HG02885 (cell line): ENCODE measurements around the gene SORCS1.
A peak's percentile ranks its signal among the peaks of the same experiment; 100 is the strongest.

Experiments
- ATAC-seq: cut with Tn5 transposase; IDR thresholded peaks from one replicate; pipeline ENCODE4 v1.9.1; 2021; ENCODE audit warnings: mild to moderate bottlenecking; ENCODE audit not compliant: unreplicated experiment, poor library complexity

SORCS1 gene

DNA sequence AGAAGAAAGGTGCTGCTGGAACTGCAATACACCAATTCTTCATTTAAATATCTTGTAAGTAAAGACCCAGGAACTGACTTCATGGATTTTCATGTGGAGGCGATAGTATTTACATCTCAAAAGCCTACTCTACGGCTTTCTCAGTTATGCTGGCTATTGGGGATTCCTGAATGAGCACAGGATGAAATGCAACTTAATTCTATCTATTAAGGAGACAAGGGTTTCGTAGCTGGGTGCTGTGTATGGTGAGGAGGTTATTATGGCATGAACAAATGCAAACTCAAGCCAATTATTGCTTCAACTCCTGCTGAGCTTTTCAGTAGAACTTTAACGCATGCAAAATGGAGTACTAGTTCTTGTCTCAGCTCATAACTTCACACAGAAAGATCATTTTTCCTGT, 251.2 kb downstream of the SORCS1 start:
- ATAC-seq = no peak

DNA sequence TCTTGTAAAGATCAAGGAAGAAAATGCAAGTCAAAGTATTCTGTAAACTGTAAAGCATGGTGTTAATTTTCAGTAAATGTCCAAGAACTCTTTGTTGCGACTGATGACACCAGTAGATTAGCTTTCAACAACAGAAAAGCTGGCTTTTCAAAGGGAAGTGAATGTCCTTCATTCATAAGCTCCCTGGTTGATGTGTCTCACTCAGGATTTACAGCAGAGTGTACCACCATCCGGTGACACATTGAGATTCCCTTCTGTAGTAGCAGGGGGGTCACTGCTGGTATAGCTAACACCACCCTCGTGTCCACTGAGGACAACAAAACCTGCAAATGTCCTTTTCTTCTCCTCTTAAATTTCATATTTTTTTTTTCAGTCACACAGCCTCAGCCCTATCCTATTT, 253.4 kb downstream of the SORCS1 start:
- ATAC-seq = no peak

DNA sequence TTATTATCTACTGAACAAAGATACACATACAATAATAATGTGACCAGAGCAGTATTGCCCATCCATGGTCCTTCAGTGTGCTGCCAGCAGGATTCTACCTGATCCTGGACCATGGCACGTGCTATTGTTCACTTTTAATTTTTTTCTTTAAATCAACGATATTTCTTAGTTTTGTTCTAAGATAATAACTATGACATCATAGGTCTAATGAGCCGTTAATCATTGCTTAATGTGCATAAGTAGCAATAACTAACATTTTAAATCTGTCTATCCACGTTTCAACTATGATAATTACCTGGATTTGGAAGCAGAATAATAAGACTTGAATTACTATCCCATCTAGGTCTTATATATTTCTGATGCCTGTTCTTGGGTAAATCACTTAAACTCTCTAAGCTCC, 253.8 kb downstream of the SORCS1 start:
- no peak for ATAC-seq

DNA sequence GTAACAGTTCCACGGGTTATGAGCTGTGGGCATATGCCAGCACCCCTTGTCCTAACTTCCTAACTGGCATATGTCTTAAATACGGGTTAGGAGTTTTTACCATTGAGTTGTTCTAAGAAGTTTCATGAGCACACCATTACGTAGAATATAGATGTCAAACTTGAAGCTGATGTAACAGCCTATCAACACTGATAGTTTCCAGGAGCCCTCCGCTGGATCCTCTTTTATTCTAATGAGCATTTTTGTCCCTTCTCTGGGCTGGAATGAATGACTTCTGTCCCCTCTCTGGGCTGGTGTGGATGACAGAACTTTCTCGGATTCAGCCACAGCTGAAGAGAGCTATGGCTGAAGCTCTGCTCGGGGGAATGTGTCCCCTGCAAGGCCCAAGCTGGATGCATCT, 256.3 kb downstream of the SORCS1 start:
- no peak for ATAC-seq

DNA sequence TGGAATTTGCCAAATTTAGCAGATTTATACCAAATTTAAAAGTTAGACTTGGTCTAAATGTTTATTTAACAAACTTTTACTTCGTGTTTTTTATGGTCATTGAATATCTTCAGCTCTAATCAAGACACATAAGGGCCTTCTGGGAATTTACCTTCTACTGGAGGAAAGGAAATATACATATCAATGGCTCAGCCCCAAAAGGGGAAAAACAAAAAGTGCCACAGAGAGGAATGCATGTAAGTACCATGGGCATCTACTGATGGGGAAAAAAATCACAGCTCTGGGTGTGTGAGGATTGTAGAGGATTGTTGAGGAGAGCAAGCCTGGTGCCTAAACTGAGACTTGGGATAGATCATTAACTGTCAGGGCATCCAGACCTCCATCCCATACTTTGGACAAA, 260.3 kb downstream of the SORCS1 start:
- ATAC-seq = no peak

DNA sequence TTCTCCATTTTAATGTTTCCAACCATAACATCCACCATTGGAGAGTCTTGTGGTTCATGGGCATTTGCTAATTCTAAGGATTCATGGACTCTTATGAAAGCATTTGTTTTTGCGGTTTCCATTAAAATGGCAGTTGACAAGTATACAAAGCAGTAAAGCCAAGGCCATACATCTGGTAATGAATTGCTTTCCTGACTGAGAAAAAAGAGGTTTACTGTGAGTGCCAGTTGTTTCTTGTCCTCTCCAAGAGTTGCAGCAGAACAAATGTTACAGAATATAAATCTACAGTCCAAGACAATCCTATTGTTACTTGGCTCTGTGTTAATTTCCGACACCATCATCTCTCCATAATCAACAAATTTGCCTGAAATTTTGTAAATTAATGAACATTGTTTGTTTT, 261.3 kb downstream of the SORCS1 start:
- no peak for ATAC-seq

DNA sequence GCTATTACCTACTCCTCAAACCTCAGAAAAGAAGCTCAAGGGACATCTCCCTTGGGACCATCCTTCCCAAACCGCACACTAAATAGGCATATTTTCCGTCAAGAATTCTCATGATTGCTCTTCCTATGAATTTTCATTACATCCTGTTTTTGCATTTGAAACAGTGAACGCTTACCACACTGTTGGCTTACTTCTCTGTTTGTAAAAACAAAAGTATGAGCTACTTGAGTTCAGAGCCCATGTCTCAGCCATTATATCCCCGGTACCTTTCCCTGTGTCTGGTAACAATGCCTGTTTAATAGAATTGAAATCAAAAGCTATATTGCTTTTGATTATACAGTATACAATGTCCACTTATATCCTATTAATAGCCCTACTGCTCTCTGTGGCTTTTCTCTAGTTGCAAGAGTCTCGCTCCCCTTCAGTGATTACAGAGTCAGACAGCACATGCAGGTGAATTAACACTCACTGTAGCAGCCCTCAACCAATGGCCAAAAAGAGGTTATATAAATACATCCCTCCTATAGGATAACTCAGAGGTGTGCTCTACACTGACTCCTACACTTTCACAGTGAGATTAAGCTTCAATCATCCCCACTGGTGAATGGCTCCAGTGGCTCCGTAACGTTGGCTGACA, 264.4 kb downstream of the SORCS1 start:
- ATAC-seq = no peak

DNA sequence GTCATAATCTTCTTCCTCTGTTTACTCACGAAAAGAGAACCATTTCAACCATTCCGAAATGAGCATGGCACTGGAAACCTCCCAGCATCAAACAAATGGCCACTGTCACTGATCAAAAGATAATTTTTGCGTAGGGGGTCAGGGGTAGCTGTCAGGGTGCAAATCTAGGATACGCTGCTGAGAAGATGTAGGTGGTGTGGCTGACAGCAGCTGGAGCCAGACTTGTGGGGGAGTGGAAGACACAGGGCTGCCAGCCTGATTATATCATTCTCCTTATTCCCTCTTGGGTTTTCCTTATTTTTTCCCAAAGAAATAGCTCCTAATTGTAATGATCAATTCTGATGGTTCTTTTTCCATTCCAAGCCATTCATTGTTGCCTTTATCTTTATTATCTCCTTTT, 266.1 kb downstream of the SORCS1 start:
- no peak for ATAC-seq

DNA sequence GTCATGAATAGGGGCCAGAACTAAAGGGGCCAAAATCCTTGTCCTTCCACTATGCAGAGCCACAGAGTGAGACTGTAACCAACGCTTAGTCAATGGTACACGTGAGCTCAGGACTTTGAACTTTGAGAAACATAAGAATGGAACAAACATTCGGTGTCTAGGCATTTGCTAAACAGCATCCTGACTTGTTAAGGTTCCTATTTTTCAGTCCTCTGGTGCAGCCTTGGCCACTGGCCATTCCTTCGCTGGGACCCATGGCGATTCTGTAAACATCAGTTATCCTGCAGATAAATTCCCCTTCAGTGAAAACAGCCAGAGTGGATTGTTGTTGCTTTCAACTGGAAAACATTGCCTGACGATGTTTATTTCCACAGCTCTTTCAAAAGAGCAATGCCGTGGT, 266.8 kb downstream of the SORCS1 start:
- no peak for ATAC-seq

DNA sequence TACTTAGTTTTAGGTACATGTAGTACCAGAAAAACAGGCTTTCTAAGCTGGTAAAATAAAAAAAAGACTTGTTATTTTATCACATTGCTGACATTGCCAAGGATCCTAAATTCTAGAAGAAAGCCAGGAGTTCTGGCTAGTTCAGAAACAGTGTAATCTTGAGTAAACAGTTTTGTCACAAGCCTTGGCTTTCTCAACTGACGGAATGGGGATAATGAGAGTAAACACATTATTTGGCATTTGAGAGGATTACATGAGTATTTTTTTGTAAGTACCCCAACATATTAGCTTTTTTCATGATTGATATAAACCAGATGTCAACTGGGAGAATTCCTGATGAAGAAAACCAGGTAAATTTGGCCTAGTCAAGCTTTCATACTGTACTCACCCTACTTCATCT, 269.8 kb downstream of the SORCS1 start:
- no peak for ATAC-seq

DNA sequence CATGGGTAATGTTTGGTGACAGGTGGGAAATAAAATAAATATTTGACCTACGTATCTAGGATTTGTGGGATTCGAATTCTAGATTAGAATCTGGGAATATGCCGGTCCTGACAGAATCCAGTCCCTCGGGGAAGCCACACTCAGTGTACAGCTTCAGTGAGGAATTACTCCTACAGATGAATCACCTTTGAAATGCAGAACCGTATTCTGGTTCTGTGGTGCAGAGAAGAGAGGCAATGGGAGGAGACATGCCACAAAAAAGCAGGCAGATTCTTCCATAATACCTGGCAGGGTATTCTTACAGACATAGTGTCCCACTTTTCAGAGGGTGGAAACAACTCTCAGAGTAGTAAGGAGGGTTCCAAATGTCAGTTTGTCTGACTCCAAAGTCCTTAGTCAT, 286.9 kb downstream of the SORCS1 start:
- ATAC-seq = no peak

DNA sequence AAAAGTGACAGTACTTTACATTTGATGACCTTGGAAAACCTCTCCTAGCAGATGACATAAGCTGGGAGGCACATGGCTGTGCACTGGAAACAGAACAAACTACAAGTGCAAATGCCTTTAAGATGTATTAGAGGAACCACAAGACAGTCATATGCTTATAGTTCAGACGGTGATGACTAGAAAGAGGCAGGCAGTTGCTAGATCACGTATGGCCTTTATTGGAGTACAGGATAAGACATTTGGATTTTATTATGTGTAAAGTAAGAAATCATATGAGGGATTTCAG, 290.0 kb downstream of the SORCS1 start:
- no peak for ATAC-seq

DNA sequence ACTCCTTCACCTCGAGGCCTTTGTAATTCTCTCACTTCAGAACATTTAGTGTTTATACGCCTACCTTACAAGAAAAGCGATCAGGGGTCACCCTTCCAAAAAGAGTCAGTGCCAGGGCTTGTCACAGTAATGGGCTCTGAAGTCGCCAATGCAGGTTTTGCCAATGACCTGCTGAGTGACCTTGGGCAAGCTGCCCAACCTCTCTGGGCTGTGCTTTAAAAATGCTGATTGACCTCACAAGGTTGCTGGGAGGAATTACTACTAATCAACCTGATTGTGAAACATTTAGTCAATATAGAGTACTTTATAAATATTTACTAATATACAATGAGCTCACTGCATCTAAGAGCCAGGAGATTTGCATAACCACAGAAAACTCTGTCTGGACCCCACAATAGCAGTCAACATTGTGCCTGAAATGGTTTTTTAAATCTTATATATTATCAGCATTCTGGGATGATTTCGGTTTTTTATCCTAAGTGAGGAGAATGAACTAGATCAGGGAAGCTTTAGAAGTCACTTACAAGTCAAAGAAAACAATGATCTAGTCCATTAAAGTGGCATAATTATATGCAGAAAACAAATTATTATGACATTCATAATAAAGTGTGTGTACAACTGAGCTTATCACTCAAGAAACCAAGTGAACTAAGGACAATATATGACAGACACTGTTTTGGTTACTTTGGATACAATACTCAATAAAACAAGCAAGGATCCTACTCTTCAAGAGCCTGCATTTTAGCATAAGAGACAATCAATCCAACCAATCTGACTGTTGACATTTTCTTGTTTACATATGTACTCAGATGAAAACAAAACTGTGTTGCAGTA, 290.5 kb downstream of the SORCS1 start:
- no peak for ATAC-seq

DNA sequence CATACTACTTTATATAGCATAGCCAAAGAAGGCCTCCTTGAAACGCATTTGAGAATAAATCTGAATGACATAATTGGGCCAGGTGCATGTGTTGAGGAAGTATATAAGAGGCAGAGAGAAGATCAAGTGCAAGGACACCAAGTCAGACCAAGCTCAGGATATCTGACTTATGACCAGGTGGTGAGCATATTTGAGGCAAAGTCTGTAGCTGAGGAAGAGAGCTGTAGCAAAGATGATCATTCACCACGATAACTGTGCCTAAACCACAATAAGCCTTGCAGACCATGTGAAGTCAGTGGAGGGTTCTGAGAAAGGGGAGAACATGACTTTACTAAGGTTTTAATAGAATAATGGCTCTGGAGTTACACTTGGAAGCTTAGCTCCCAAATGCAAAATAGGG, 292.3 kb downstream of the SORCS1 start:
- peak; percentile 46 for ATAC-seq

DNA sequence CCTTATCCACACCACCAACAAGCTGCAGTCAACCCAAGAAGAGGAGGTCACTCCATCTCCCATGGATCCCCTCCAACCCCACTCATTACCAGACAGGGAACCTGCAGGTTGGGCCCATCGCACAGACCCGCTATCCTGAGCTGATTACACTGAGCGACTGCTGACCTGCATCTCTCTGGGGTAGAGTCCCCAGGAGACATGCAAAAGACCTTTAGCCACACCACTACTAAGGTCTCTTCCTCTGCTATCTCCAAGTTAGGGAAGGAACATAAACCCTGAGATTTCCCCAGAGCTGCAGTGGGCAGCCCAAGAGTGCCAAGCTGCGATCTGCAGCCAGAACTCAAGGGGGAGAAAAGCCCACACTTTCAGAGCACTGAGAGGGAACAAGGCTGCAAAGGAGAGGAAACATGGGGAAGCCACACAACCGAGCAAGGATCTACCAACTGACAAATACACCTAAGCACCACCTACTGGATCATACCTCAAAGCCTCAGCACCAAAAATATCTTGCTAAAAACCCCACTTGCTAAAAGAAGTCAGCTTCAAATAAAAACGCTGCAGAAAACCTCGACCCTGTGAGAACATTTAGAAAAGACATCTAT, 298.2 kb downstream of the SORCS1 start:
- peak; percentile 70 for ATAC-seq

DNA sequence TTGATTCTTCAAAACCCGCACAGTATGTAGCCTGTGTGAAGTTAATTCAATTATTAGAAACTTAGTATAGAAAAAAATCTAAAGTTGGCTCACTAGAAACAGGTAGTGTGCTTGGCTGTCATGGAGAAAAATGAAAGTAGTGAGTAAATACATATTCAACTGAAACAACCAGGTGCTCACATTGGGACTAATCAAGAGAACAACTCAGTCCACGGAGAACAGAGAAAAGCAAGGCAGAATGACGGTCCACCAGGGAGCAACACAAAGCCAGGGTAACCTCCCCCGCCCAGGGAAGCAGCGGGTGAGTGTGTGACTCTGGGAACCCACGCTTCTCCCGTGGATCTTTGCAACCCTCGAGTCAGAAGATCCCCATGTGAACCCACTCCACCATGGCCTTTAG, 300.5 kb downstream of the SORCS1 start:
- no peak for ATAC-seq

DNA sequence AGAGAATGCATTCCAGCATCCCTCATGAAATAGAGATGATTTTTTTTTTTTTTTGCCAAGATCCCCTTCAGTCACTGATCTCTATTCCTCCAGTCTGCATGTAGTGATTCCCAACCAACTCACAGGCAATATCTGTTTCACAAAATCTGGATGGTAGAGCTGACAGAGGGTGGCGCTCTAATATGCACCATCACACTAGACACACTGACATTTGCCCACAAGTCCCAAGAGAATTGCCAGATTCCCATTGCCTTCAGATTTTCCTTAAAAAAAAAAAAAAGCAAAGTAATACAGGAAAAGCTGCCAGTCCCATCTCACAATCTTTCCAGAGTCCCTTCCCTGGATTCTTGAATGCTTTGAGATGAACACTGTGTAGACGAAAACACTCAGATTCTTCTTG, 301.0 kb downstream of the SORCS1 start:
- ATAC-seq = no peak

DNA sequence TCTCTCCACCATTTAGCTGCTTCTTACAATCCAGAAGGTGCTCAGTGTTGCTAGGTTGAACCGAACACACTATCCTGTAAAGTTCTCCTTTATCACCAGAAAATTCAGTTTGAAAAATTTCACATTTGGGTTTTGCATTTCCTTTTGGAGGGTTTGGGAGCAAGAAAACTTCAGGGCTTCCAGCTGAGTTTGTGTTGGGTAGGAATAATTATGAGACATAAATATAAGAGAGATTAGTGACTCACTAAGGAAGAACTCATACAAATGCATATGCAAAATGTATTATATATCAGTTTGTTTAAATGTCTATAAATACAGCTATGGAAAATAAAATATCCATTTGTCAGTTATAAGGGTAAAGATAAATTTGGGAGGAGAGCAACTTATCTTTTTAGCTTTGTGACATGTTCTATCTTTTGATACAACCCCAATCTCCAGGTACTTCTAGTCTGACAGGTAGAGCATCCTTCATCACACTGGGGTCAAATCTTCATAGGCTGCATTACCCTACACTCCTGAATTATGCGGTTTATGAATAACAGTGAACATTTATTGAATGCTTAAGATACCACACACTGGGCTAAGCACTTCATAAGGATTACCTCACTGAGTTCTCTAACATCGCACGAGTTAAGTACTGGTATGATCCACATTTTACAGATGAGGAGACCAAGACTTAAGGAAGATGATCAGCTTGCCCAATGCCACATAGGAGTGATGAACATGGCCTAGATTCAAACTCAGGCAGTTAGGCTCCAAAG, 304.4 kb downstream of the SORCS1 start:
- no peak for ATAC-seq

DNA sequence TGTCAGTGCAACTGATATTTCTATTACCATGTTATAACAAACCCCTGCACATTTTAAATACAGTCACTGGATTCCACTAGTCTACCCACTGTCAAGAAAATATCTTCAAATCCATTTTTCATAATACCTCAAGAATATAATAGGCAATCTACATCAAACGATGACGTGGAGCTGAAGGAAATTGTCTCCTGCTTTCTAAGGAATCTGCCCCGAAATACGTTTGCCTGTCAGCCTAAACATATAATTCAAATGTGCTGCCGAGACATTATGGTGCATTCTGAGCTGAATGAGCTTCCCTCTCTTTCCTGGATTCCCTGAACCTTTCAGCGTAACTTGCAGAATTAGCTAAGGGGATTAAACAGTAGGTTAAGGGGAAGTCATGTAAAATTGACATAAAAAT, 306.8 kb downstream of the SORCS1 start:
- no peak for ATAC-seq

DNA sequence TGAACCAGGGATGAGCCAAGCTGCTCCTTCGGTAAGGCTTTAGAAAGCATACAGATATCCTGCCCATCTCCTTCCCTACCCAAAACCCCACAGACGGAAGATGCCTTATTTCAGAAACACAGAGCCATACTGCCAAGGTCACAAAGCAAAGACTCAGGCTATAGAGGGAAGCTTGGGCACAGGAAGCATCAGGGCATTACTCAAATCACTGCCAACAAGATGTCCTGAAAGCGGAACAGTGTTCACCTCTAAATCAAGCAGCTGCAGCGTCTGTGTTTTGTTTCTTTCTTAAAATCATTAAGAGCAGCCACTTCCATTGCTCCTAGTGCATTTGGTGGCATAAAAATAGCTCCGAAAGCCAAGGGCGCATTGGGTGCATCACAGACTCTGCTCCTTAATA, 307.3 kb downstream of the SORCS1 start:
- no peak for ATAC-seq

DNA sequence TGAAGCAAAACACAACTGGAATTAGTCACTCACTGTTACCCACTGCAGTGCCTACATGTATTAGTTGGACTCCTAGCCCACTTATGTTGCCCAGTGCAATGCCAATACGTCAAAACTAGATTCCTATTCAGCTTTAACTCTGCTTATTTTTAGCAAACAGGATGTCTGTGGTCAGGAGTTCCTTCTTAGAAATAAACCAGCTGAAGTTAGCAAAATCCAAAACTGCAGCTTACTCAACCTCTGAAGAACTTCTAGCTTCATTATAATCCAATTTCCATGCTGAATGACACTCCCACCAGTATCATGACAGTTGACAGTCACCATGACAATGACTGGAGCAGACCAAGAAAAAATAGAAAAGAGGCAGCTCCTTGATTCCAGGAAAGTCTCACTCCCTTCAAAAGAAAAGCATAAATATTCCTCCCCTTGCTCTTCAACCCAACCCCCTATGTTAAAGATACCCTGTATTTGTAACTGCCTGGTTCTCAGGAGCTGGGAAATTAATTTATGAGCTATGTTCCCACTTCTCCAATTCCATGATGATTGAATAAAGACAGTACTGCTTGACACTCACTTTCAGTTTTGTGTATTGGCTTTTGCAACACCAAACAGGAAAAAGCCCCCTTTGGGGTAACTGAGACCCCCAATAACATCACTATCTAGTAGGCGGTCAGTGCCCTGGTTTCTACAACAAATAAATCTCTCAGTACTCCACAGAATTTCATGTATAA, 327.4 kb downstream of the SORCS1 start:
- peak; percentile 81 for ATAC-seq
